Smooth muscle cell (in vitro differentiated cells): ENCODE measurements around the gene BANK1. TPM values are rescaled to one million over a fixed set of nuclear protein-coding genes. Genes with fewer than 3 reads are reported as not detected.

Experiments
- DNase-seq: peaks from one replicate; lab custom pipeline; 2025; ENCODE audit not compliant: unreplicated experiment; lab: John Stamatoyannopoulos, UW
- H2AFZ ChIP-seq: fragments of 200-600 bp; sonication (generic); 2 replicates; pipeline ENCODE4 v1.6.0; 2016; ENCODE audit warnings: antibody characterized with exemption, low read depth, mild to moderate bottlenecking
- H3F3A ChIP-seq: fragments of 200-600 bp; sonication (generic); 2 replicates; pipeline ENCODE4 v1.6.0; 2017; ENCODE audit warnings: antibody characterized with exemption, low read depth
- H3K27ac ChIP-seq: fragments of 200-600 bp; sonication (generic); 2 replicates; pipeline ENCODE4 v1.5.1; 2016; ENCODE audit warnings: low read depth, mild to moderate bottlenecking
- H3K27me3 ChIP-seq: fragments of 200-600 bp; sonication (generic); 2 replicates; pipeline ENCODE4 v1.6.1; 2016; ENCODE audit warnings: low read depth, mild to moderate bottlenecking
- H3K36me3 ChIP-seq: fragments of 200-600 bp; sonication (generic); 2 replicates; pipeline ENCODE4 v1.5.1; 2016; ENCODE audit warnings: low read depth
- H3K4me1 ChIP-seq: fragments of 200-600 bp; sonication (generic); 2 replicates; pipeline ENCODE4 v1.5.1; 2016; ENCODE audit warnings: low read depth
- H3K4me2 ChIP-seq: fragments of 200-600 bp; sonication (generic); 2 replicates; pipeline ENCODE4 v1.6.0; 2016; ENCODE audit warnings: mild to moderate bottlenecking
- H3K4me3 ChIP-seq: fragments of 200-600 bp; sonication (generic); 2 replicates; pipeline ENCODE4 v1.5.1; 2016; ENCODE audit warnings: mild to moderate bottlenecking
- H3K79me2 ChIP-seq: fragments of 200-600 bp; sonication (generic); 2 replicates; pipeline ENCODE4 v1.6.0; 2016; ENCODE audit warnings: low read depth, mild to moderate bottlenecking
- H3K9ac ChIP-seq: fragments of 200-600 bp; sonication (generic); 2 replicates; pipeline ENCODE4 v1.6.0; 2016; ENCODE audit warnings: low read depth
- H3K9me3 ChIP-seq: fragments of 200-600 bp; sonication (generic); replicated peaks from 2 replicates; pipeline ENCODE4 v1.5.1; 2016; ENCODE audit warnings: low read depth
- H4K20me1 ChIP-seq: fragments of 200-600 bp; sonication (generic); 2 replicates; pipeline ENCODE4 v1.6.0; 2016; ENCODE audit warnings: low read depth
- WGBS: methylation state at CpG from one replicate; pipeline ENCODE4 v1.1.7; 2016; ENCODE audit warnings: low lambda C conversion rate; 5-methylcytosine and 5-hydroxymethylcytosine counted together
- polyA plus RNA-seq: library from polyadenylated mRNA; unstranded; fragments of >200 nt; fragmentation: Nextera tagmentation; extraction: Ambion mirVana; gene quantifications from 2 replicates; pipeline ENCODE4 v1.2.1, GENCODE V29; 2016
- total RNA-seq: library from RNA; depleted of rRNA; stranded (reverse); fragments of >200 nt; gene quantifications from 2 replicates; pipeline ENCODE4 v1.2.3, GENCODE V29; 2014
- TF ChIP-seq, protein P1 (sequence below): fragments of 200-600 bp; sonication (generic); IDR thresholded peaks from 2 replicates; pipeline ENCODE4 v1.5.1; 2017; ENCODE audit warnings: borderline replicate concordance, mild to moderate bottlenecking, antibody characterized with exemption; ENCODE audit not compliant: insufficient read depth, poor library complexity, severe bottlenecking

BANK1 gene
- total and polyA plus RNA-seq, 2 experiments from 2014 or later = 0.54 to 1.5 TPM

- Histone ChIP-seq H4K20me1 (no peaks in the 10 kb centered on the region), H3K36me3 (no peaks in the 10 kb centered on the region), H2AFZ (no peak overlapping the region), H3K79me2 (no peaks in the 10 kb centered on the region), H3K4me2 (no peak overlapping the region), H3K4me3 (no peak overlapping the region), H3K4me1 (no peaks in the 10 kb centered on the region), H3K9me3 (no peaks in the 10 kb centered on the region), H3K27me3 (no peaks in the 10 kb centered on the region), H3K27ac (no peak overlapping the region), H3F3A (no peaks in the 10 kb centered on the region), H3K9ac (no peak overlapping the region)
- TF ChIP-seq, protein P1, sequence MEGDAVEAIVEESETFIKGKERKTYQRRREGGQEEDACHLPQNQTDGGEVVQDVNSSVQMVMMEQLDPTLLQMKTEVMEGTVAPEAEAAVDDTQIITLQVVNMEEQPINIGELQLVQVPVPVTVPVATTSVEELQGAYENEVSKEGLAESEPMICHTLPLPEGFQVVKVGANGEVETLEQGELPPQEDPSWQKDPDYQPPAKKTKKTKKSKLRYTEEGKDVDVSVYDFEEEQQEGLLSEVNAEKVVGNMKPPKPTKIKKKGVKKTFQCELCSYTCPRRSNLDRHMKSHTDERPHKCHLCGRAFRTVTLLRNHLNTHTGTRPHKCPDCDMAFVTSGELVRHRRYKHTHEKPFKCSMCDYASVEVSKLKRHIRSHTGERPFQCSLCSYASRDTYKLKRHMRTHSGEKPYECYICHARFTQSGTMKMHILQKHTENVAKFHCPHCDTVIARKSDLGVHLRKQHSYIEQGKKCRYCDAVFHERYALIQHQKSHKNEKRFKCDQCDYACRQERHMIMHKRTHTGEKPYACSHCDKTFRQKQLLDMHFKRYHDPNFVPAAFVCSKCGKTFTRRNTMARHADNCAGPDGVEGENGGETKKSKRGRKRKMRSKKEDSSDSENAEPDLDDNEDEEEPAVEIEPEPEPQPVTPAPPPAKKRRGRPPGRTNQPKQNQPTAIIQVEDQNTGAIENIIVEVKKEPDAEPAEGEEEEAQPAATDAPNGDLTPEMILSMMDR = no peak
- no peak for DNase-seq
These were observed 121.1 kb downstream of the BANK1 start for GRCh38 chr4:101911616-101912015.

DNA sequence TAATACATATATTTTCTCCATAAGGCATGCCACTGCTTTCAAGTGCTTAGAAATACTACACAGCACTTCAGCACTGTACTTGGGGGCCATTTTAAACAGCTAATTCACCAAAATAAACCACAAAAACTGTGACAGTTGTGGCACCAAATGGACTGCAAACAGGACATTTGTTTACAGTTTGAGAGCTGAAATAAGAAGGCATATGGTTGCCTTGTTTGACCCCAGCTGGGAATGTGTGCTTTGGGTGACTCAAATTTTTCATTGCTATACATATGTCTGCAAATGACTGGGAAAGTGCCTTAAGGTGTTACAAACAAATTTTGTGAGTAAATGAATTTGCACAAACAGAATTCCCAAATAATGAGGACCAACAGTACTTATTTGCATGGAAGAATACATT lies 124.2 kb downstream of the BANK1 start:
- Histone ChIP-seq H3K4me3 (no peak overlapping the region), H3K9me3 (no peaks in the 10 kb centered on the region), H3K9ac (no peak overlapping the region), H3K36me3 (no peaks in the 10 kb centered on the region), H3K4me1 (no peaks in the 10 kb centered on the region), H3K27me3 (no peaks in the 10 kb centered on the region), H3K79me2 (no peaks in the 10 kb centered on the region), H4K20me1 (no peaks in the 10 kb centered on the region), H3K27ac (no peak overlapping the region), H2AFZ (no peak overlapping the region), H3F3A (no peaks in the 10 kb centered on the region), H3K4me2 (no peak overlapping the region)
- TF ChIP-seq, protein P1 = no peak
- no peak for DNase-seq

GRCh38 chr4:101919373-101919977 lies 128.9 kb downstream of the BANK1 start:
- no peak overlapping the region for H3K4me3 ChIP-seq
- H3K9ac ChIP-seq = no peak overlapping the region
- DNase-seq = no peak
- 91% methylated on average over 4 of the region's 4 CpGs for WGBS
- TF ChIP-seq, protein P1 = no peak
- H3K9me3 ChIP-seq = no peaks in the 10 kb centered on the region
- no peaks in the 10 kb centered on the region for H3F3A ChIP-seq
- H3K4me2 ChIP-seq = no peak overlapping the region
- no peaks in the 10 kb centered on the region for H3K4me1 ChIP-seq
- H4K20me1 ChIP-seq = no peaks in the 10 kb centered on the region
- no peak overlapping the region for H2AFZ ChIP-seq
- H3K79me2 ChIP-seq = no peaks in the 10 kb centered on the region
- no peaks in the 10 kb centered on the region for H3K27me3 ChIP-seq
- no peaks in the 10 kb centered on the region for H3K36me3 ChIP-seq
- no peak overlapping the region for H3K27ac ChIP-seq

- Histone ChIP-seq H4K20me1 (no peaks in the 10 kb centered on the region), H2AFZ (no peak overlapping the region), H3K9me3 (no peaks in the 10 kb centered on the region), H3F3A (no peaks in the 10 kb centered on the region), H3K27ac (no peak overlapping the region), H3K4me2 (no peak overlapping the region), H3K4me1 (no peaks in the 10 kb centered on the region), H3K36me3 (no peaks in the 10 kb centered on the region), H3K9ac (no peak overlapping the region), H3K79me2 (no peaks in the 10 kb centered on the region), H3K27me3 (no peaks in the 10 kb centered on the region), H3K4me3 (no peak overlapping the region)
- WGBS = 73% methylated on average over 3 of the region's 3 CpGs
- TF ChIP-seq, protein P1 = no peak
- DNase-seq = no peak
These were observed 130.8 kb downstream of the BANK1 start for GRCh38 chr4:101921370-101921769.
